NCI-H2107 treated with DMSO at 0.1 percent for 48 hours (cell line): ENCODE measurements around the gene PTGES2.

Source experiments
- DNase-seq: peaks from one replicate; lab custom pipeline; 2025; ENCODE audit not compliant: unreplicated experiment; lab: John Stamatoyannopoulos, UW

The PTGES2 gene

GRCh38 chr9:128127568-128127989 lies at the start of gene PTGES2:
PTGES2 (minus strand) TSS chr9:128127729; CDS start chr9:128127717, 12 bp downstream.
- DNase-seq, result no peak

GRCh38 chr9:128175726-128176125 lies 48.2 kb upstream of the PTGES2 start:
- no peak for DNase-seq

- DNase-seq, result no peak
Observed at GRCh38 chr9:128175102-128175563, 47.6 kb upstream of the PTGES2 start.

GRCh38 chr9:128174062-128174461 lies 46.5 kb upstream of the PTGES2 start:
- no peak for DNase-seq

- DNase-seq, result peak; percentile 85
Observed at GRCh38 chr9:128169925-128170324, 42.4 kb upstream of the PTGES2 start.

GRCh38 chr9:128169492-128169891 lies 42.0 kb upstream of the PTGES2 start:
- no peak for DNase-seq

- no peak for DNase-seq
Observed at GRCh38 chr9:128168731-128169308, 41.3 kb upstream of the PTGES2 start.

- DNase-seq, result no peak
Observed at GRCh38 chr9:128167209-128167608, 39.7 kb upstream of the PTGES2 start.

- DNase-seq, result no peak
Observed at GRCh38 chr9:128166169-128166568, 38.6 kb upstream of the PTGES2 start.

GRCh38 chr9:128164307-128164885 lies 36.9 kb upstream of the PTGES2 start:
- no peak for DNase-seq

- DNase-seq, result no peak
Observed at GRCh38 chr9:128163523-128164306, 36.2 kb upstream of the PTGES2 start.

- no peak for DNase-seq
Observed at GRCh38 chr9:128163027-128163515, 35.5 kb upstream of the PTGES2 start.

GRCh38 chr9:128162215-128163026 lies 34.9 kb upstream of the PTGES2 start:
- no peak for DNase-seq

- peak; percentile 42 for DNase-seq
Observed at GRCh38 chr9:128161215-128161902, 33.8 kb upstream of the PTGES2 start.

GRCh38 chr9:128160603-128160987 lies 33.1 kb upstream of the PTGES2 start:
- DNase-seq, result no peak

- DNase-seq, result peak; percentile 72
Observed at GRCh38 chr9:128159784-128160602, 32.5 kb upstream of the PTGES2 start, which contains the start of gene BBLN. BBLN (plus strand) TSS chr9:128160265; CDS start chr9:128160408, 143 bp downstream.

GRCh38 chr9:128159522-128159783 lies 31.9 kb upstream of the PTGES2 start:
- no peak for DNase-seq

GRCh38 chr9:128155736-128156500 lies 28.4 kb upstream of the PTGES2 start:
- DNase-seq, result no peak
